Effector CD4-positive, alpha-beta T cell (primary cell): ENCODE measurements around the gene APOL4.
"Not testable (repeated sequence)": the region's sequence is repeated elsewhere in the genome, so short reads cannot be mapped to it uniquely, and the experiment has no call there.

ENCODE experiments used
- DNase-seq: peaks from one replicate; pipeline ENCODE4 v3.0.0-alpha.2; 2020

The APOL4 gene

DNA sequence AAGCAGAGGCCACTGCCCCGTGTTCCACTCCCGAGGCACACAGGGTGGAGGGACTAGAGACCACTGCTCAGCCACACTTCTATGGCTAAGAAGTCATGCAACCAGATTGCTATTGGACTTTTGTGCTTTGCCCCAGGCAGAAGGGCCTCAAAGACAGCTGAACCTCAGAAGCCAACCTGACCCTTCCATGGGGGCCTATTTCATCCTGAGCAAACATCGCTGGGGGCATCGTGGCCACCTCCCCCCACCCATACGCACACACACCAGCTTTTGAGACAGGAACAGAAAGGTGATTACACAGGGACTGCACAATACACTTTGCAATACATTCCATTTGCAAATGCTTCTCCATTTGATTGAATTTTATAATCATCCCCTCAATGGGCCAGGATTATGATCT lies 4.0 kb upstream of the APOL4 start:
- DNase-seq, result not testable (repeated sequence)

DNA sequence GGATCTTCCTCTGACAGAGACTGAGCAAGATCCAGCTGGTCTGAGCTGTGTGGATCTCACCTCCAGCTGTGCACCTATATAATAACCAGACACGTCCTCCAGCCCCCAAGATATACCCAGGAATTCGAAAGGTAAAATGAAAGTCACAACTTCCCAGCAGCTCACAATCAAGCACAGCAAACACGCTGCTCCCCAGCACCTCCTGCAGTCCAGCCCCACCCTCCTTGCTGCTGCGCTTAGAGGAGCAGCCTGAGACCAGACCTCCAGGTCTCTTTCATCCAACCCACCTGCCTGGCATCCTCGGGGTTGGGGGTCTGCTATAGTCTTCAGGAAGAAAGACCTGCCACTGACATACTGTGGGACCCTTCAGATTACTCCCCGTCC lies 3.0 kb upstream of the APOL4 start:
- DNase-seq, result no peak

DNA sequence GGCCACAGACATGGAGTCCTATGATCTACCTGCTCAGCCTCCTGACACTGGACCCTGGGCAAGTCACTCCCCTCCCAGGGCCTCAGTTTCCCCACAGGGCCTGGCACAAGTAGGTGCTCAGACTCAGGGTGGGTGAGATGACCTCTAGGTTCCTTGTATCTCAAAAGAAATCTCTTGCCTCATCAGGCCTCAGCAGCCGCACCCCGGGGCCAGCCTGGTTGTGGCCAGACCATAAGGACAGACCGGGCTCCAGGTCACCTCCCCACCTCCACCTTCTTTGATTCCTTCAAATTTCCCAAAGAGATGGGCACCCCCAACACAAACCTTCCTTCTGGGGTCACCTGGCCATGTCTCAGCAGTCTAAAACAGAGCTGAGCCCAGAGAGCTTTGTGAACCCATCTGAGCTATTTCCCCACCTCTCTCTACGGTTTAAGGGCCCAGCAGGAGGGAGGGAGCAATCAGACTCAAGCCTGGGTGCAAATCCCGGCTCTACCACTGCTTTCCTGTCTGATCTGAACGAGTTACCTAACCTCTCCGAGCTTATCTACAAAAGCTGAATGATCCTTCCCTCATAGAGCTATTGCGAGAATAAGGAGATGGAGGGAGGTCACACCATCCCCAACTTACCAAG lies 2.5 kb upstream of the APOL4 start:
- no peak for DNase-seq

DNA sequence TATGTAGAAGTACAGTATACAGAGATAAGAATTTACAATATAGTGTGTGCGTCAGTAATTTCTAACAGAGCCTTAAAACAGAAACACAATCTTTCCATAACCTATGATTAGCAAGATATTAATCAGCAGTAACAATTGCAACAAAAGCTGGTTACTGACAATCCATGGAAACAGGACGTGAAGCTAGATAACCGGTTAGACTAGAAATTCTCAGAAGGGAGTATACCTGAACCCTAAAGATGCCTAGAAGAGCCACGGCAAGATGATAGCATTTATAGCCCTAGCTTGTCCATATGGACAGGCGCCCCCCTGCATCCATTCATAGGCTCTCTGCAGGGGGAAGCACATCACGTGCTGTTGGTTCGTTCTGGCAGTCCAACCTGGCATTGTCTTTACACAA lies 1.8 kb upstream of the APOL4 start:
- DNase-seq, result not testable (repeated sequence)

DNA sequence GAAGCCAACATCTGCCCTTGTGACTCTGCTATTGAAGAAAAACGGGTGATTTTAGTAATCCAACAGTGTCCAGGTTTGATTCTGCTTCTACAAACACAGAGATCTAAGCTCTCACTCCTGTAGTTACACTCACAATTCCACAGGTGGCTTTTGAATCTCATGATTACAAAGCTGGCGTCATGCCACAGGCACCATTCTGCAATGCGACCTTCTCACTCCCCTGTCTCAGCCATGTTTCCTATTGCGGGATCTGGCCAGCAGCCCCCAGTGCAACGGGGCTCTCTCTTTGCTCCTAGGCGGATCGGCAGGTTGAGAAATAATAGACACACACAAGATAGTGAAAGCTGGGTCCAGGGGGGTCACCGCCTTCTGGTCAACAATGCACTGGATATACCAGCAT lies 1.3 kb upstream of the APOL4 start:
- DNase-seq, result not testable (repeated sequence)

DNA sequence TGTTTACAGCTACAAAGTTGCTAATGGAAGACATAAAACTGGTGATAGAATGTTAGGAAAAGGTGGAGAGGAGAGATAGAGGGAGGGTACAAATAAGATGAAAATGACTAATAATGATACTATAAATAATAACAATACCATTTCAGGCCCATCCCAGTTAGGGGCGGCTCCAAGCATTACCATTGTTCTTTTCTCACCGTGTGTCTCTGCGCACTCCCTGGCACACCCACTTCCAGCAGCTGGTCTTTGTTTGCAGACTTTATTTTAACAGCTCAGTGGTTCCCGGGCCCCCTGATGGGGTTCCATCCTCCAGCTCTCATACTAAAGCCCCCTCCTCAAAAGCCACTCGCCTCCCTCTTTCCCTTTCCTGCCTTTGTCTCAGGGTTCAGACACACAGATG lies 584 bp downstream of the APOL4 start:
- DNase-seq, result not testable (repeated sequence)

DNA sequence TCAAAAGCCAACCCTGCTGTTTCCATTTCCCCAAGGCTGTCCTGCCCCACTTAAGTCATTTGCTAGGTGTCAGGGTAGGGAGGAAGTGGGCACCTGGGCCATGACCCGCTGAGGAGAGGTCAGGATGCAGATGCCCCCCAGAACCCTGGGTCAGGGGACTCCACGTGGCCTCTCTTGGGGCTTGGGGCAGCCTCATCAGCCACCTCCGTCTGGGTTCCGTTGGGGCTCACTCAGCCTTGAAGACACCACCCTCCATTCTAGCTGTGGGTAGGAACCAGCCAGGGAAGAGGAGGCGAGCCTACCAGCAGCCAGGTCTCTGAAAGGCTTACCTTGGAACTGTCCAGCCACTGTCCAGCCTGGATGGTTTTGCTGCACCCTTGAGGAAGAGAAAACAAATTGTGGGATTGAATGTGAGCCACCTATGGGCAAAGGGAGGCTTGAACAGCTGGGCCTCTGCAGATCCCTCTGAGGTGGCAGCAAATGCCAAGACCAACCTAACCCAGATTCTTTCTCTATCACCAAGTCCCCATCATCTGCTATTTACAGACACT lies 2.5 kb downstream of the APOL4 start:
- DNase-seq, result no peak

DNA sequence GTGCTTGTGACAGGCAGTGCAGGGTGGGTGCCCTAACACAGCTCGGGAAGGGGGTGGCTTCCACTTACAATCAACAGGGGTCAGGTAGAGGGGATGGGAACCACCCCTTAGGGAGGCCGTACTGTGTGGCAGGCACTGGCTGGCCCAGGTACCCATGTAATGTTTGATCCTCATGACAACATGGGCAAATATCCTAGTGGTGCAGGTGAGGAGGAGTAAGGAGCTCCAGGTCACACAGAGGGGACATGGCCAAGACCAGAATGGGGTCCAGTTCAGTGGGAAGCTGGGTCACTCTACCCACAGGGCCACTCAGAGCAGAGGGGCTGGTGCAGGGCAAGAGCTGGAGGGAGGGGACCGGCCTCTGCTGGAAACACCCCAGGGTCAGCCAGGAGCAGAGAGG lies 3.1 kb downstream of the APOL4 start:
- no peak for DNase-seq

DNA sequence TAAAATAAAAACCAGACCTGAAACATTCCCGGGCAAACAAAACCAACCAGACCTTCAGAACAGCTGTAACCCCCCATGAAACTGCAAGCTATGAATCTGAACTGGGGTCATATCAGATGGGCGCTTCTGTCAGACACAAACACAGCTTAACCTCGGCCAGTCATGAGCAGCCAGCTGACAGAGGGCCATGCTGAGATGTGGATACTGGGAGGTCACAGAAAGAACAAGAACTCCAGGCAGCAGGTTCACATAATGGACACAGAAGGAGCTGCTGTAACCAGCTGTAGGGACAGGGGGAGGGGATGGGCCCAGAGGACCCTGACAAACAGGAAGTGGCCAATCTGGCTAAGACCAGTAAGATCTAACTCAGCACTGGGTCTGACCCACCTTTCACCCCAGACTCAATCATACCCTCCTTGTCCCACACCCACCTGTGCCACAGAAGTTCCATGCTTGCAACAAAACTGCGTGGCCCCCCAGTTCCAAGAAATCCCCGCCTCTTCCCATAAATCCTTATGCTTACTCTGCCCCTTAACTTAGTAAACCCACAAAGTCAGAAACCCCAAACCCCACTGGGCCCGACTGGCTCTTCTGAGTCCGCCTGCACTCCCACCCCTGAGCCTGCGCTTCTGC lies 4.0 kb downstream of the APOL4 start:
- no peak for DNase-seq

DNA sequence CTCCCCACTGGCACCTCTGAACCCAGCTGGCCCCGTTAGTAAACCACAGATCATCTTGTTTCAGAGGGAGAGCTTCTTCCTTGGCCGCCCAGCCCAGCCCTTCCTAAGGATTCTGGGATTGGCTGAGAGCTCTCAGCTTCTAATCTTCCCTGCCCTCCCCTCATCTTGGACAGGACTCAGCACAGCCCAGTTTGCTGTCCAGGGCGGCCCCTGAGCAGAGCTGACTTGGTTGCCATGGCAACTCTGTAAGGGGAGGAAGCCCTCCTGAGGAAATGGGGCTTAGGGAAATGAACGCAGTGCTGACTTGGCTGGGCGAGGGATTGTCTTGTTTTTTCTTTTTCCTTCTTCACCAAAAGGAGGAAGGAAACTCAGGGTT lies 4.6 kb downstream of the APOL4 start:
- no peak for DNase-seq

DNA sequence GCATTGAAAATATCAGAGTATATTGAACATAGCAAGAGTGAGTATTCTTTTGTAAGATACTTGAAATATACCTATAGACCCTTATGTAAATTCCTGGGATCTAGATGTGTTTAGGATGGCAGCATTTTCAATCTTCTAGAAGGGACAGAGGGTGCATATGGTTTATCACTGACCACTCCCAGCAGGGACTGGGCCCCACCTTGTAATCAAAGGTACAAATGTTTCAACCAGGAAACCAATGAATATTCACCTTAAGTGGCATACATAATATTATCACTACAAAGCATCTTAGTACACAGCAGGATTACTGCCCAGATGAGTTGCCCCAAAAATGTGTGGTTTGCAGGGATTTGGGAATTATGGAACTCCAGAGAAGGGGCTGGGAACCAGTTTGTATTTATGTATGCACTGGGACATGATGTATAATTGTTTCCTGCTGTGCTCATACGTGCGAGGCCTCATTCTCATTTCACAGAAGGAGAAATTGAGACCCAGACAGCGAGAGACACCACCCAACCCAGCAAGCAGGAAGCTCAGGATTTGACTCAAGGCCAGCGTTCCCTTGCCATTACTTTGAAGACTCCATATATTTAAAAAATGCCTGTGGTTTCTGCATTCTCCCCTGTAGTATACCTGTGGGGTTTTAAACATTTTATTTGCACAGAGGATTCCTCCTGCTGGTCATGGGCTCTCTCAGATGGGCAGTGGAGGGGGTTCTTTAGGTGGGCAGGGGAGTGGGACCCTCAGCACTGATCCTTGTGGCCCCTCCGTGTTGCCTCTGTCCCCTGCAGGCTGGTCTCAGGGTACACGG lies 5.2 kb downstream of the APOL4 start:
- no peak for DNase-seq

DNA sequence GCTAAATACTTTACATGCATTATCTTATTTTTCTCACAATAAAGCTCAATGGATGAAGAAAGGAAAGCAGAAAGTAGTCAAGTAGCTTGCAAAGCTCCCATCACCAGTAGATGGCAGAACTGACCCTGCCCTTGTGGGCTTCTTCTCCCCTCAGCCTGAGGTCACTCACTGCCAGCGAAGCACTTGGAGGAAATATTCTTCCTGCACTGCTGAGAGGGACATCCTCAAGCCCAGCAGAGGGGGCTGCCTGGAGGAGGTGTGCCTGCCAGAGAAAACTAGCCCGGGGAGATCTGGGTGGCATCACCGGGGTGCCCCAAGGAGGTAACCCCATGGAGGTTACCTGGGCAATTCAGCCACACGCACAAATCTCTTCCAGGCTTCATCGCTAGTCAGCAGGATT lies 6.6 kb downstream of the APOL4 start:
- DNase-seq, result no peak

DNA sequence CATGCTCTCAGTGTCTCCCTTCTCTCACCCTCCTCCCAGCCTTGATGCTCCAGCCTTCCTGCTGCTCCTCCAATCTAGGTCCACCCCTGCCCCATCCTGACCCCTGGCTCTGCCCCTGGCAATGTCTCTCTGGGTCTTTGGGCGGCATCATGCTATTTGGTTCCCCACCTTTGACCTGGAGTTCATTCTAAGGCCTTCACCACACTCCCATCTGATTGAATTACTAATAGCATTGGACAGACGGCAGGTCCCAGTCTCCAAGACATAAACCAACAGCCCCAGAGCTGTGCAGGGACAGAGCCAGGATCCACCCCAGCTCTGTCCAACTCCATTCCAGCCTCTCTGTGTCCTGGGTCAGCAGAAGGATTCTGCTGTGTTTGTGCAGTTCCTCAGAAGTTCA lies 7.2 kb downstream of the APOL4 start:
- DNase-seq, result no peak

DNA sequence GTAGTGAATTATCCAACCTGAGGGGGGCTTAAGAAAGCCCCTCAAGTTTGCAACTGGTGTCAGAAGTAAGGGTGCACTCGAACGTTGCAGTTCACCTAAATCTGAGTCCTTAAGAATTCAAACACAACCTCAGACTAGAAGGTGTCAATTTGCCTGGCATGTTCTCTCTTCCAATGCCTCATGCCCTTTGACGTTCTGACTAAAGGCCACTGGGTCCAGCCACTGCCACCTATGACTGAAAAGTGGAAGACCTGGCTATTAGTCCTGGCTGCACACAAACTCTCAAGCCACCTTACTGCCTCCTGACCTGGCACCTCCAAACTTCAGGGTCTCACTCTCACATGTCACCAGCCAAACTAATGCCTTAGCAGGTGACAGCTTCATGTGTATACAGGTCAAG lies 8.0 kb downstream of the APOL4 start:
- DNase-seq, result no peak

DNA sequence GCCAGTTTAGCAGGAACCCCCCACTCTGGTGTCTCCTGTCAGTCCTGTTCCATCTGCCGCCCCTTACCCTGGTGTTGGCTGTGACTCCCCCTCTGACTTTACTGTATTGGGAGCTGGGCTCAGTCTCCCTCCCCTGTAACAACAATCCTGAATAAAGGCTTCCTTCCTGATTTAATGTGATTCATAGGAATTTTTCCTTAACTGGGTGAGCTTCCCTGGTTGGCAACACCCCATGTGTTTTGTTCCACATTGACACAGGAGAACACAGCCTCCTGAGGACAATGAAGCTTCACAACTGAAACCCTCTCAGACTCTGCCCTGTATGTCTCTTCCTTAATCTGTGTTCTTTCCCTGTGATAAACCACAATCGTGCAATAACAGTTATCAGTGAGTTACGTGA lies 8.4 kb downstream of the APOL4 start:
- DNase-seq, result no peak

DNA sequence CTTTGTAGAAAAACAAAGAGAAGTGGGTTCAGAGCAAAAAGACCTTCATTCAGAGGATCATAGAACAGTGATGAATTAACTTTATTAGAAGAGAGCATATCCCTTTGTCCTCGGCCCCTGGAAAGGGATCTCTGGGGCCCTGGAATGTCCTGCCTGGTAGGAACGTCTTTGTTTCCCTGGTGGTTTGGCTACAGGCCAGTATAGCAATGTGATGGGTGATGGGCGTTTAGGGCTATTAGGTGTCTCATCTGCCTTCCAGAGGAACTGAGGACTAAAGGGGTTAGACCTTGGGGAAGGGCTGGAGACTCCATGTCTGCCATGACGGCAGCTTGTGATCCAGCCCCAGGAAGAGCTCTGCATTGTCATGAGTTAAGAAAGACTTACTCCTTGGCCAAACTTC lies 9.1 kb downstream of the APOL4 start:
- DNase-seq, result no peak

DNA sequence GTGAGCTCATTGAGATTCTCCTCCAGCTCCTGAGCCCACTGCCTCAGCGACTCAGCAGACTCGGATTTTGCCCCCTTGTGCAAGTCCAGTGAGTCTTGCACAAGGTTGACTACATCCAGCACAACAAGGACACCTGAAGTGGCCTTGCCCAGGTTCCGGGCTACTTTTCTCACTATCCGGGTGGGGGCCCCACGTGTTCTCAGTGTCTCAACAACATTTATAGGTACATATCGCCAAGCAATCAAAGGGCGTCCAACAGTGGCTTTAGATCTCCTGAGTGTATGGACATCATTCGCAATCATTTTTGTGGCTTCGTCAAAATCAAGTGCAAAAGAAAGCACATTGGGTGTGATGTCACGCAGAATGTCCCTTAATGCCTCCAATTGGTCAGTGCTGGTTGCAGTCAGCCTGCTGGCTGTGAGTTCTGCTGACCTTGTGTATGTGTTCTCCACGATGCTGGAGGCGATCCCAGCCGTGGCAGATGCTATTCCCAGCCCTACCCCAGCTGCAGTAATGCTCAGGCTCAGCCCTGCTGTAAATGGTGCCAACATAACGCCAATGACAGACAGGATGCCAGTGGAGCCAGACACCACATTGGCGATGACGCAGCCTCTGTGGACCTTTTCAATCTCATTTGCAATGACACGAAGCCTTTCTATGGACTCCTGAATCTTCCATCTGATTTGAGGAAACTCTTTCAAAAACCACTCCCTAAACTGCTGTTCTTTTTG lies 10.3 kb downstream of the APOL4 start:
- DNase-seq, result no peak

DNA sequence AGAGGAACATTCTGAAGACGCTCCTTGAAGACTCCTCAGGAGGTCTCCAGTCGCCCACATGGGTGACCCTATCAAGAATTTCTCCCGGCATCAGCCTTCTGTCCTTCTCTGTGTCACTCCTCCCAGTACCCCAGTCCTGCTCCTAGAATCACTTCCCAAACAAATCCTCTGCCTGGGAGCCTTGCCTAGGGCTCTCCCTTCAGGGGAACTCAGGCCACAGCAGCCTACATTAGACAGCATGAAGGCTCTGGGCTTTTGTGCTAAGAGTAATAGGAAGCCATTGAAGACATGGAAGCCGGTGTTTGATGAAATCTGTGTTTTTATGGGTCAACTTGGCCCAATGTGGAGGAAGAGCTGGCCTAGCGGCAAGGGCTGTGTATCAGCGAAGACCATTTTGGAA lies 13.7 kb downstream of the APOL4 start:
- DNase-seq, result not testable (repeated sequence)

DNA sequence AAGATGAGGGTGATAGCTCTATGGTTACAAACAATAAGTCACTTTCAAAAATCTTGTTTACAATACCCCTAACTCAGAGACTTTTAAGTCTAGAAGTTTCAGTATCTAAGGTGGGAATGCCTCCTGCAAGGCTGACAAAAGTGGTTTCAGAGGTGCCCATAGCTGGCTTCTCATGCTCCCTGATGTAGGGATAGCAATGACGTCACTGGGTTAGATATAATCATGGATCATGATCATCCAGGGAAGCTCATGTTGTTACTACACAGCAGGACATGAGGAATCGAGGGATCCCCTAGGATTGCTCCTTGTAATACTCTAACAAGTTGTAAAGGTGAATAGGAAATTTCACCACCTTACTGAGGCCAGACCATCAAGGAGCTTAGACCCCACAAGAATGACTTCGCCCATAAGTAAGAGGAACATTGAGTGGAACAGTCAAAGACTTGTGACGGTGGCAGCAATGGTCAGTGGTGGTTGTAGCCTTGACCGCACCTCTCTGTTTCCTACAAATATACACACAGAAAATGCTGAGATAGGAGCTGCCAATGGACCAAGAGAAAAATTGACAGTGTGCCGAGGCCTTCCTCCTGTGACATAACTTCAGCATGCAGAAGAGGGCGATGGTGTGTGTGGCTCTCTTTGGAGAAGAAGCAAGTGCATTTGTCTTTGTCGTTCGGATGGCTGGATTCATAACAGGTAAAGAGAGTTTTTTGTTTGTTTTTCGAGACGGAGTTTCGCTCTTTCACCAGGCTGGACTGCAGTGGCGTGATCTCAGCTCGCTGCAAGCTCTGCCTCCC lies 15.6 kb downstream of the APOL4 start:
- no peak for DNase-seq

DNA sequence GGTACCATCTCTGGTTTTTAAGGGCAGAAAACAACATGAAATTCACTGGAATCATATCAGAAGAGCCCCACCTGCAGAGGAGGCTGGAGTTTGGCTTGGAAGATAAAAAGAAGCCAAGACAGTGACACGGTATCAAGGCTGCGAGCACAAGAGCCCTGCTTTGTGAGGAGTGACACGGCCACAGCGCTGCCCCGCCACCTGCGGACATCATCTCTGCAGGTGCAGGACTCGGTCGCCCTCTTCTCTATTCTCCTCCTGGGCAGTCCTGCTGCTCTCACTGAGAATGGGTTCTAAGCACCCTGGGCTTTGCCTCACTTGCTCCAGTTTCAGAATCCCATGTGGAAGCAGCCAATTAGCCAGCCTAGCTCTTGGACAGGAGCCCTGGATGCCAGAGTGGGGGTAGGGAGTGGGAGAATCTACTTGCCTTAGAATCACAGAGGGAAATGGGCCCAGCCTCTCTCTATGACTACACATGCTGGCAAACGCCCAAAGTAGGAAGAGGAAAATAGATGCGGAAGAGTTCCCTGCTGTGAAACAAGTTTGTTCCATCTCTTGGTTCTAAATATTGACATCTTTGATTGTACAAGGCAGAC lies 17.1 kb downstream of the APOL4 start:
- DNase-seq, result no peak

DNA sequence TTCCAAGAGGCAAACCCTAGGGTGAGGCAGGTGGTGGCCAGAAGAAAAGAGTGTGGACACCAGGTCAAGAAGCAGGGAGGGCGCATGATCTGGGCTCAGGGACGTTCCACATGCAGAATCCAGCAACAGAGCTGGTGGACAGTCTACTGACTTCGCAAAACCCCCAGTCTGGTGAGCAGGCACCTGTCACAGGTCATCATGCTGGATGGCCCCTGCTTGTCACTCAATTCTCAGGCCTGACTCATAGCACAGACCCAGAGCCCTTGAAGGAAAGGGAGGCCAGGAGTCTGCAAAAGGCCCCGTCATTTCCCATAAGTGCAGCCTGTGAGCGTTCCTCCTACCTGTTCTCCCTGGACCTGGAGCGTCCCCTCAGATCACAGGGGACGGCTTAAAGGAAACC lies 18.2 kb downstream of the APOL4 start:
- DNase-seq, result no peak

DNA sequence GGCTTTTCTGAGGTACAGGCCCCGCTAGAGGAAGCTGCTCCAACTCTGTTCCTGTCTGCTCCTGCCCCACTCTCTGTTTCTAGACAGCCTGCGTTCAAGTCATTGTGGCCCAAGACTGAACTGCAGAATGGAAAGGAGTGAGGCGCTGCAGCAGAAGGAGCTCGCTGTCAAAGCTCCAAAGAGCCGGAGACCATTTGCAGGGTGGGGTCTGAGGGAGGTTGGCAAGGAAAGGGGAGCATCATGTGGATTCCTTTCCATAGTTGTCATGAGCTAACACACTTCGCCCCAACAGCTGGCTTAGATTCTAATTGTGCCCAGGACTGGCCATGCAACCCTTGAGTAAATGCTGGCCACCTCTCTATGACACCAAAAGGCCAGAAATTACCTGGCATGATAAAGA lies 18.8 kb downstream of the APOL4 start:
- DNase-seq, result no peak
